Colonic mucosa (tissue), 4 donors: Measurements from ENCODE around the gene RRM1. TPM values are rescaled to one million over a fixed set of nuclear protein-coding genes. Genes with fewer than 3 reads are reported as not detected.

Source experiments
- DNase-seq: peaks from one replicate; pipeline ENCODE4 v3.0.0-alpha.2; 2020
- H3K27ac ChIP-seq: fragments of 200-600 bp; one replicate; pipeline ENCODE4 v1.8.0; 2021
- H3K27me3 ChIP-seq: fragments of 200-600 bp; one replicate; pipeline ENCODE4 v1.8.0; 2021
- H3K36me3 ChIP-seq: fragments of 200-600 bp; one replicate; pipeline ENCODE4 v1.8.0; 2021
- H3K4me1 ChIP-seq: fragments of 200-600 bp; one replicate; pipeline ENCODE4 v1.8.0; 2021; ENCODE audit warnings: mild to moderate bottlenecking
- H3K4me3 ChIP-seq: fragments of 200-600 bp; one replicate; pipeline ENCODE4 v1.8.0; 2021
- H3K9ac ChIP-seq, 2 donors: one replicate each; pipeline ENCODE4 v1.7.0; 2013; ENCODE audit warnings: control low read depth in 2 of 2, low read depth in 2 of 2, low read length in 2 of 2
- H3K9me3 ChIP-seq: fragments of 200-600 bp; one replicate; pipeline ENCODE4 v1.8.0; 2021
- CTCF ChIP-seq: fragments of 200-600 bp; IDR thresholded peaks from one replicate; pipeline ENCODE4 v1.8.0; 2022; ENCODE audit warnings: antibody characterized with exemption, mild to moderate bottlenecking
- intact Hi-C: fragments of 100-400 bp; cut with DNase I; formaldehyde crosslinking; loops from one replicate; pipeline ENCODE4 v1.14.1; 2022
- total RNA-seq, 2 donors: library from RNA; stranded (reverse); fragmentation: NEBNext Ultra II Directional in 1 of 2; extraction: Animal tissue kit (Norgen Biotek cat#: 25700) in 1 of 2; gene quantifications; one replicate each; pipeline ENCODE4 v1.2.1, GENCODE V29; 2021
- donor health status: healthy.
- donor health status: DM: no; HTN: no; CAD: no.
- donor health status: DM: no; HTN: no; CAD: no.

The RRM1 gene
- total RNA-seq, 2 donors from 2014 or later = 50.7 to 108 TPM

- no peak for TF ChIP-seq CTCF
- Histone ChIP-seq H3K9ac (no peak overlapping the region), H3K4me1 (no peaks in the 10 kb centered on the region), H3K9me3 (no peaks in the 10 kb centered on the region), H3K27ac (no peak overlapping the region), H3K4me3 (no peak overlapping the region), H3K27me3 (no peaks in the 10 kb centered on the region), H3K36me3 (peaks cover 4% of the 10 kb centered on the region)
- no peak for DNase-seq
- intact Hi-C loops = no loop called here
Observed at GRCh38 chr11:4083198-4083597, 11.4 kb upstream of the RRM1 start.

DNA sequence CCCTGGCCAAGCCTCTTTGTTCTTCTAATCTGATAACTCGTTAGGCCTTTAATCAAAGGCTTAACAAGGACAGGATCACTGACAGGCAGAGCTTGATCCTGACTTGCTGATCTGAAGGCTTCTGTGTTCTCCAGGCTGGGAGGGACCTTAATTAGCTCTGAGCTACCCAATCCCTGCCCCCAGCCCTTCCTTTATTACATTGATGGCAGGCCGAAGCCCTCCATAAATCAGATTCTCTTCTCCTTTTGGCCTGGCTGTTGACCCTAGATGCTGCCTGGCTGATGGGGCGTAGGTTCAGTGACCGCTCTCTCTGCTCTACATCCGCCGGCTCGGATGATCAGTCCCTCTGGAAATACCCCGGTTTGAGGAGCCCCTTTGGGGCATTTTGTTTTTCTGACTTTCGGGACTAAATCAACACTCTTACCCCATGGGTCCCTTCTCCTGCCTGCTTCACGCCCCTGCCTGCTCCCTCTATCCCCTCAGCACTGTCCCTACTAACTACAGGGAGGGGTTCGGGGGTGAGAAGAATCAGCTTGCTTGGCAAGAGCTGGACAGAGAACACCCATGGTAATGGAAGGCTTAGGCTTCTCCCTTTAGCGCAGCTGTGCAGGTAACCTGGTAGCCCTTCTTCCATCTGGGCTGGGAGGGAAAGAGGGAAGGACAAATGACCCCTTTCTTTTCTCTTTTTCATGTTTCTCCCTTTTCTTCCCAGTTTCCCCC is 10.0 kb upstream of the RRM1 start:
- Histone ChIP-seq H3K4me3 (no peak overlapping the region), H3K36me3 (peaks cover 4% of the 10 kb centered on the region), H3K9me3 (no peaks in the 10 kb centered on the region), H3K4me1 (no peaks in the 10 kb centered on the region), H3K9ac (no peak overlapping the region), H3K27ac (no peak overlapping the region), H3K27me3 (no peaks in the 10 kb centered on the region)
- no peak for DNase-seq
- intact Hi-C loops = no loop called here
- TF ChIP-seq CTCF = no peak

DNA sequence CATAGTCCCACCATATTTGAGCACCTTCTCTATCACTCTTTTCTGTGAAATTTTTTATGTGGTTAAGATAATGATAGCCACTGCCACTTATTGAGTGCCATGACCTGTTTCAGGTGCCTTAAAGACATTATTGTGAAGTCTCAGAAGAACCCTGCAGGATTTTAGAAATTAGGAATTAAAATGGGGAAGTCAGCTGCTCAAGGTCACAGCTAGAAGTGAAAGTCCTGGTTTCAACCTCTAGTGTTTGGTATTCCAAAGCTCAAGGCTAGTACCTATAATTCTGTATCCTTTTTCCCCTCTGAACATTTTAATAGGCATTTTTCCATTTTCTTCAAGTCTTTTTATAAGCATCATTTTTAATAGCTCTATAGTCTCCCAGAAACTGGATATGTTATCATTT is 9.0 kb upstream of the RRM1 start:
- Histone ChIP-seq H3K4me3 (no peak overlapping the region), H3K4me1 (no peaks in the 10 kb centered on the region), H3K27me3 (no peaks in the 10 kb centered on the region), H3K9ac (no peak overlapping the region), H3K27ac (no peak overlapping the region), H3K36me3 (peaks cover 4% of the 10 kb centered on the region), H3K9me3 (no peaks in the 10 kb centered on the region)
- TF ChIP-seq CTCF = no peak
- no peak for DNase-seq
- intact Hi-C loops = no loop called here

DNA sequence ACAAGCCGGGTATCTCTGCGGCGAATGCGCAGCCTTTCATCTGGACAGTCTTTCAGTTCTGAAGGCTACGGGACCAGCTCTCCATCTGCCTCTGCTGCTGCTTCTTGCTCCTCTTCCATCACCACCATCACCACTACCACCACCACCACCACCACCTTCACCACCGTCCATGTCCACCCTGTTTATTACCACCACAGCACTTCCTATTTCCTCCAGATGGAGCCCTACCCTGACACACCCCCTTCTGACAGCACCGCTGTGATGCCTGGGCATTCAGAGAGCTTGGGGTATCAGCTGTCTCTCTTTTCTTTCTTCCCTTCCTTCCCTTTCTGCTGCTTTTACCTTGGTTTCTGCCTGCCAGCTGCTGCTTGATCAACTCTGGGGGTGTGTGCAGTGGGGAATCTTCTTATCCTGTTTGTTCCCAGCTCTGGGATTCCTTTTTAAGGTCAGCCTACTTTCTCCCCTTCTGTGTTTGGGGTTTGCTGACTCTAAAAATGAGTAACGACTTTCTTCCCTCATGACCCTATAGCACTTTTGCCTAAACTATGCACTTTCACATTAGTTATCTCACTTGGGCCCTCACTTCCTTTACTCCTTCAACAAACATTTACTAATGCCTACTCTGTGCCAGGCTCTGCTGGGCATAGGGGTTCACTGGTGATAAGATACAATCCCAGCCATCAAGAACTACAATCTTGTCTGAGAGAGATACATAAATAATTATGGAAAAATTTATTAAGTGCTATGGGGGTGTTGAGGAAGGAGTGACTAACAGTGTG is 7.8 kb upstream of the RRM1 start:
- H3K4me3 ChIP-seq = no peak overlapping the region
- DNase-seq = no peak
- no peak overlapping the region for H3K9ac ChIP-seq
- no peaks in the 10 kb centered on the region for H3K4me1 ChIP-seq
- no peak for TF ChIP-seq CTCF
- H3K36me3 ChIP-seq = peaks cover 4% of the 10 kb centered on the region
- H3K27ac ChIP-seq = no peak overlapping the region
- H3K9me3 ChIP-seq = no peaks in the 10 kb centered on the region
- no peaks in the 10 kb centered on the region for H3K27me3 ChIP-seq
- intact Hi-C loops = no loop called here

GRCh38 chr11:4087551-4087950 is 7.0 kb upstream of the RRM1 start:
- Histone ChIP-seq H3K4me3 (no peak overlapping the region), H3K27me3 (no peaks in the 10 kb centered on the region), H3K36me3 (peaks cover 4% of the 10 kb centered on the region), H3K9me3 (no peaks in the 10 kb centered on the region), H3K4me1 (no peaks in the 10 kb centered on the region), H3K27ac (no peak overlapping the region), H3K9ac (no peak overlapping the region)
- DNase-seq = no peak
- intact Hi-C loops = no loop called here
- no peak for TF ChIP-seq CTCF
